Fibroblast of skin of scalp (primary cell): Measurements from ENCODE around the gene SUN1.

Experiments used
- DNase-seq: peaks from one replicate; pipeline ENCODE4 v3.0.0-alpha.2; 2013

The SUN1 gene

DNA sequence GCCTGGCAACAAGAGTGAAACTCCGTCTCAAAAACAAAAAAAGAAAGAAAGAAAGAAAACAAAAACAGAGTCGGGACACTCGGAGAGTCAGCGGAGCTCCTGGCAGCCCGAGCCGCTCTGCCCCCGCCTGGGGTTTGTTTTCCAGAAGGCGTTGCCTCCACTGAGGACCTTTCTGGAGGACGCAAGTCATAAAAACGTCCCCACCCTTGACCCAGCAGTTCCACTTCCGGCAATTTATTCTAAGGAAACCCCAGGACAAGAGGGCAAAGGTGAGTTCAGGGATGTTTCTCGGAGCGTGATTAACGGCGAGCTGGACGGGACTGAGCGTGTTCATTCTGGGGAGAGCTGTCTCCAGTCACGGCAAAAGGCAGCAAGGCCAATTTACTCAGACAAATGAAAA lies 27.0 kb upstream of the SUN1 start:
- DNase-seq = no peak

DNA sequence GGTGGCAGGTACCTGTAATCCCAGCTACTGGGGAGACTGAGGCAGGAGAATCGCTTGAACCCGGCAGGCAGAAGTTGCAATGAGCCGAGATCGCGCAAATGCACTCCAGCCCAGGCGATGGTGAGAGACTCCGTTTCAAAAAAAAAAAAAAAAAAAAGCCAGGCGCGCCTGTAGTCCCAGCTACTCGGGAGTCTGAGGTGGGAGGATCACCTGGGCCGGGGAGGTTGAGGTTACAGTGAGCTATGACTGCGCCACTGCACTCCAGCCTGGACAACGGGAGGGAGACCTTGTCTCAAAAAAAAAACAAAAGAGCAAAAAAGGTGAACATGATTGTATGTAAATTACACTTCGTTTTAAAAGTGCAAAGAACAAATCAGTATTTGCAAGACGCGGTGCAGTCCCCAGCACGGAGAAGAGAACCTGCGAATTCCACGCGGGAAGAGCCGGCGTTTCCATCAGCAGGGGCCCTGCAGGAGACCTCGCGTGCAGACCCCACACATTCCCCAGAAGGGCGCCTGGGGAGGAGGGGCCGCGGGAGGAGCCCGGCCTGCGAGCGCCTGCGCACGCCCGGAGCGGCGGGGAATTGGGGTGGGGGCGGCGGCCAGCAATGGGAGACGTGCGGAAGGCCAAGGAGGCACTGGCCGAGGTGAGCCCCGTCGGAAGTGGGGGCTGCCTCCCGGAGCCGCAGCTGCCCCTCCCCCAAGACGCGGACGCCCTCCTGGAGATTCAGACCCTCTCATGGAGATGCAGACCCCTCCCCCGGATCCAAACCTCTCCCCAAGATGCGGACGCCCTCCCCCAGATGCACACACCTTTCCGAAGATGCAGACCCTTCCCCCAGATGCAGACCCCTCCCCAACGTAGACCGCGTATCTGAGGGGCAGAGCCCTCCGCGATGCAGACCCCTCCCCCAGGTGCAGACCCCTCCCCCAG lies 16.7 kb upstream of the SUN1 start:
- DNase-seq = peak; percentile 25

DNA sequence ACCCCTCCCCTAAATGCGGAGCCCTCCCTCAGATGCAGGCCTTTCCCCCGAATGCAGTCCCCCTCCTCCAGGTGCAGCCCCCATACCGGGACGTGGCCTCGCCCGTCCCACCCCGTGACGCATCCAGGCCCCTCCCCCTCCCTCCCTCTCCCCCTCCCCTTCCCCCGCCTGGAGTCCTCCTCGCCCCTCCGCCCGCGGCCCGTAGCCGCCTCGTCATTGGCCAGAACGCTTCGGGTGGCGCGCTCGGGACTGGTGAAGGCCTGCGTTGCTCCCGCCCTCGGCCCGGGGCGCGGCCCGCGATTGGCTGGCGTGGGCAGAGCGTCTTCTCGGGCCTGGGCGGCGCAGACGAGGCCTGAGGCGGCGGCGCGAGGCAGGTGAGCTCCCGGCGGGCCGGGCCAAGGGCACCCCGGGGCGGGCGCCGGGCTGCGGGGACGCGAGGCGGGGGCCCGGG lies 16.0 kb upstream of the SUN1 start:
- DNase-seq = peak; percentile 98

DNA sequence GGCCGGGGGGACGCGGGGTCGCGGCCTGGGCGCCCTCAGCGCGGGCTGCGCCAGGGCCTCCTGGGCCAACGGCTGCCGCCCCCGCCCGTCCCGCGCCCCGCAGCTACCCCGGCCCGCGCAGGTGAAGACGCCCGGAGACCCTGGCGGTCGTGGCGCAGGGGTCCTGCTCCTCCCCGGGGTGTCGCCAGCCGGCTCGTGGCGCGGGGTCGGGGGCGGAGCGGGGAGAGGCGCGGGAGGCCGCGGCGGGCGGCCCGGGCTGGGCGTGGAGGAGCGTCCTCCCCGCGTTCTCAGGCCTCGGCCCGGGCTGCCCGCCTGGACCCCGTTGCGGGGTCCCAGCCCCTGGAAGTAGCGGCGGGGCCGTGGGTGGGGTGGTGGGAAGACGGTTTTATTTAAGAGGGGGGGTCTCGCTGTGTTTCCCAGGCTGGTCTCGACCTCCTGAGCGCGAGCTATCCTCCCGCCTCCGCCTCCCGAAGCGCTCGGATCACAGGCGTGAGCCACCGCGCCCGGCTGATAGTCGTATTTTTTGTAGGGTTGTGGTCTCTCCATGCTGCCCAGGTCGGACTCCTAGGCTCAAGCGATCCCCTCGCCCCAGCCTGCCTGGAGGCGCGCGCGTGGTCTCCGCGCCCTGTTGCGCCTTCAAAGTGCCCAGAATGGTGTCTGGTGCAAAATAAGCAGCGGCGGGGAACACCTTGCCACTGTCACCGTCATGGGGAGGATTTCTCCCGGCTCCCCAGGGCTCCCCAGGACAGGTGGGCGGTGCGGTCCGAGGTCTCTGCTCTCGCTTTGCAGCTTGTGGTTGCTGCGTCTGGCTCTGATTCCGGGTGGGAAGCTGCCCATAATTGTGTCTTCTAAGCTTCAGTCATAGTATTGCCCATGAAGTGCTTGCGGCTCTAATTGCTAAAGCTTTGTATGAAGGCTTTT lies 15.3 kb upstream of the SUN1 start:
- DNase-seq = no peak

DNA sequence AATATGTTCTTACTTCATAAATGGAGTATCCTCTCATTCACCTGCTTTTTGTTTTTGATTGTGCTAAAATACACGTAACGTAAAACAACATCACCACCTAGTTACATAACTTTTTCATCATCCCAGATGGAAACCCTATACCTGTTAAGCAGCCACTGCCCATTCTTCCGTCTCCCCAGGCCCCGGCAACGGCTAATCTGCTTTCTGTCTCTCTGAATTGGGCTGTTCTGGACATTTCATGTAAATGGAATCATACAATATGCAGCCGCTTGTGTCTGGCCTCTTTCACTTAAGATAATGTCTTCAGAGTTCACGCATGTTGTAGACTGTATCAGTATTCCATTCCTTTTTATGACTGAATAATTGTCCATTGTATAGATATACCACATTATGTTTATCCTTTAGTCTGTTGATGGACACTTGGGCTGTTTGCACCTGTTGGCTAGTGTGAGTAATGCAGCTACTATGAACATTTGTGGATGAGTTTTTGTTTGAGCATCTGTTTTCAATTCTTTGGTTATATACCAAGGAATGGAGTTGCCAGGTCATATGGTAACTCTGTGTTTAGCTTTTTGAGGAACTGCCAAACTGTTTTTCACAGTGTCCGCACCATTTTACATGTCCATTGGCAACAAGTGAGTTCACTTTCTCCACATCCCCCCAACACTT lies 14.1 kb upstream of the SUN1 start:
- DNase-seq = peak; percentile 67

DNA sequence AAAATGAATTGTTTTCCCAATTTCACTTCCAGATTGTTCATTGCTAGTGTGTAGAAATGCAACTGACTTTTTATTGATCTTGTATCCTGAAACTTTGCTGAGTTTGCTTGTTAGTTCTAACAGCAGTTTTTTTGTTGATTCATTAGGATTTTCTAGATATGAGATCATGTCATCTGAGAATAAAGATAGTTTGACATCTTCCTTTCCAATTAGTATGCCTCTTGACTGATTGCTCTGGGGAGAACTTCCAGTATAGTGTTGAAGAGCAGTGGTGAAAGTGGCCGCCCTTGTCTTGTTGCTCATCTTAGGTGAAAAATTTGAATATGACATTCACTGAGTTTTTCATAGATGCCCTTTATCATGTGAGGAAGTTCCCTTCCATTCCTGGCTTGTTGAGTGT lies 11.9 kb upstream of the SUN1 start:
- no peak for DNase-seq

DNA sequence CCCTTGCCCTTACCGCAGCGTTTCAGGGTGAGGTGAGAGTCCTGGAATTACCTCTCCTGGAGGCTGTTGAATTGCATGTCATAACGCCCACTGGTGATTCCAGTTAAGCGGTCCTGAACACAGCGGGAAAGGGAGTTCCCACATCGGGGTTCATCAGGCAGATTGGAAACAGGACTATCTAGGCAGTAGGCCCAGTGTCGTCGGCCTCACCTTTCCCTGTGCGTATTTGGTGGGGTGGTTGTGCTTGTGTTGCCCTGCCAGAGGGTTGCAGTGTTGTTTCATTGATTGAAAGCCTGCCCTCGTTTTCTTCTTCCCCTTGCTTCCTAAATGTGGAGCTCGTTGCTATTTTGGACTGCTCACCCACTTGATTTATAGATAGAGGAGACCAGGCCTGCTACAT lies 10.6 kb upstream of the SUN1 start:
- DNase-seq = no peak

DNA sequence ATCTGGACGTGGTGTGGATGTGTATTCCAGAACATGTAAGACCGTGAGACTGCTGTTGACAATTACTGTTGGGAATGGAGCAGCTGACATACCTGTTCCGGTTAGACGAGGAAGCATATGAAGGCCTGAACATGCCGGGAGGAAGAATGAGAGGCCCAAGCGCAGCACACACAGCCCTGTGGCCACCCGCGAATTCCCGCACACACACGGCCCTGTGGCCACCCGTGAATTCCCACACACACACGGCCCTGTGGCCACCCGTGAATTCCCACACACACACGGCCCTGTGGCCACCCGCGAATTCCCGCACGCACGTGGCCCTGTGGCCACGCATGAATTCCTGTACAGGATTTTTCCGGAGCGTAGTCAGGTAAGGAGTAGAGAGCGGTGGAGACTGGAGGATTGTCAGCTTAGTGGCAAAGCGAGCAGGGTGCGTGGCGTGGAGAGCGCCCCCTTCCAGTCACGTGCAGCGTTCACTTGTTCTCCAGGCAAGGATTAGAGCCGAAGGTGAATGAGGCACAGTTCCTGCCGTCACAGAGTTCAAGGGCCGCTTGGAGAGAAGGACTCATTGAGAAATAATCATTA lies 9.5 kb upstream of the SUN1 start:
- no peak for DNase-seq

DNA sequence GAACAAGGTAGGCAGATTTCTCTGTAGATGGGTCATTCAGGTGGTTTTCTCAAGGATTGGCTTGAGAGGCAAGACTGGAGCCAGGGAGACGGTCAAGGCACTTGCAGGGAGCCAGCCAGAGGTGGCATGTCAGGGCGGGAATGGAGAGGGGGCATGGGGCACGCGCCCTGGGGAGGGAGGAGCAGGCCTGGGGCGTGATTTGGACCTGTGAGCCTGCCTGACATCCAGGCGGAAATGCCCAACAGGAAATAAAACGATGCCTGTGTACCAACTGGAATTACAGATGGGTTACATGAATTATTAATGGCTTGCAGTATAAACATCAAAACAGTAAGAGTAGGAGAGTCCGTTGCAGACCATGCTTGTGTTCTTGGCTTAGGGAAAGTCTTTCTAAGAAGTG lies 8.6 kb upstream of the SUN1 start:
- no peak for DNase-seq

DNA sequence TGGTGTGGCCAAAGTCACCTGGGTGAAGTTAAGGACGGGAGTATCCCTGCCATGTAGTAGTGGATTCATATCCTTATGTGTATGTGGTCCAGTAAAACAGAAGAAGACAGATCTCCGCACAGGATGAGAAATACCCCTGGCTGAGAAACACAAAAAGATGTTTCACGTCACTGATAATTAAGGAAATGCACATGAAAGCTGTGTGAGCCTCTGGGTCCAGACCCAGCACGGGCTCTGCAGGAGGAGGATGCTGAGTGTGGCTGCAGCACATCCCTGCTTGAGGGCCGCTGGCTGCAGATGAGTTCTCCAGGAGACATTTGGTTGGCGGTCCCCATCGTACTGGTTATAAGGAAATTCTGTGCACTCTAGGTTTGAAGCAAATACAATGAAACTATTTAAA lies 8.2 kb upstream of the SUN1 start:
- no peak for DNase-seq

DNA sequence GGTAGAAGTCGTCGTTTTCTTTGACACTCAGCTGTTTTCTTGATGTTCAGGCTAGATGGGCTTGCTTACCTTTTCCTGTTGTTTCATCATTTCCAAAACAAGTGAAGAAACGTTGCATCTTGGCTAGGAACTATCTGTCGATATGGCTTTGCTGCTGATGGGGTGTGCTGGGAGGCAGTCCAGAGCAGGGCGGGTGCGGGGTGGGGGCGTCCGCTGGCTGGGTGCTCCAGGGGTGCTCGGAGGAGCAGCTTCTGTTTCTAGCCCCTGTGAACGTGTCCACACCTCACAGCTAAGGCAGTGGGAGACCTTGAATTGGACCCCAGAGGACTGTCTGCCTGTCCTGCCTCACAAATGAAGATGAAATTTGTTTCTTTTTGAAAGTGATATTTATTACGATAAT lies 7.6 kb upstream of the SUN1 start:
- DNase-seq = no peak

DNA sequence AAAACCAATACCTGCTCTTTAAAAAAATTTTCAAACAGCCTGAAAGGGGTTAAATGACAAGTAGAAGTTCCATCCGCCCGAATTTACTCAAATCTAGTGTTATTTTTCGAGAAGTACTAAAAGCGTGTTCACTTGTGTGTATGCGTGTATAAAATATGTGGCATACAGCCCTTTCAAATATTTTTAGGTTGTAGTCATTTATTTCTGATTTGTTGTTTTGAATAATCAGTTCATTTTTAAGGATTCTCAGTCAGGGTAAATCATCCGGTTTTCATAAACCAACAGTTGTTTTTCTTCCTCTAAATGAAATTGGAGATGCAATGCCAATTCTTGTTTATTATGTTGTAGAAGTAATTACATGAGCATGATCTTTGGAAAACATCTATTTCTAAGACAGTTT lies 6.9 kb upstream of the SUN1 start:
- peak; percentile 55 for DNase-seq

DNA sequence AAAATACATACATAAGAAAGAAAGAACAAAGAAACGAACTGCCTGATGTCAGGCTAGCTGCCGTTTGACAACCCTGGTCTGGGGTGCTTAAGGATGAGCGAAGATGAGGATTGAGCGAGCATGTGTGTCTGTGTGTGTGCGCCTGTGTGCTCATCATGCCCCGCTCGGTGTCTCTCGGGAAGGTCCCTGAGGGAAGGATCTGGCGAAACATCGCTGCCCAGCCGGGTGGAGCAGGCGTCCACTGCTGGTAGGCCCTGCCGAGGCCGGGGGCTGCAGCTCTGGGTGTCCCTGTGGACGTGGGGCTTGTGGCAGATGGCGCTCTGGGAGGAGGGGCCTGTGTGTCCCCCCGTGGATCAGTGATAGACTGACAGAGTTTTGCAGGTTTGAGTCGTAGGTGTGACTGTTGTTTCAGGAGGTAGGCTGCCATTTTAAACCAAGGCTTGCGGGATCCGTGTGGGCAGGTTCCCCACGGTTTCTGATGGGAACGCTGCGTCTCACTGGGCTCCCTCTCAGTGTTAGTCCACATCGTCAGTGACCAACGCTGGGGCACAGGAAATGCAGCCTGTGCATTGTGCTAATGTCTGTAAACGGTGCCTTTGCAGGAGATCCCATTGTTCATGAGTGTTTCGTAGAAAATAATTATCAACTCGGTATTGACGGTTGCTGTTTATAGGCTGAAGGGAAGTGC lies 5.9 kb upstream of the SUN1 start:
- DNase-seq = no peak

DNA sequence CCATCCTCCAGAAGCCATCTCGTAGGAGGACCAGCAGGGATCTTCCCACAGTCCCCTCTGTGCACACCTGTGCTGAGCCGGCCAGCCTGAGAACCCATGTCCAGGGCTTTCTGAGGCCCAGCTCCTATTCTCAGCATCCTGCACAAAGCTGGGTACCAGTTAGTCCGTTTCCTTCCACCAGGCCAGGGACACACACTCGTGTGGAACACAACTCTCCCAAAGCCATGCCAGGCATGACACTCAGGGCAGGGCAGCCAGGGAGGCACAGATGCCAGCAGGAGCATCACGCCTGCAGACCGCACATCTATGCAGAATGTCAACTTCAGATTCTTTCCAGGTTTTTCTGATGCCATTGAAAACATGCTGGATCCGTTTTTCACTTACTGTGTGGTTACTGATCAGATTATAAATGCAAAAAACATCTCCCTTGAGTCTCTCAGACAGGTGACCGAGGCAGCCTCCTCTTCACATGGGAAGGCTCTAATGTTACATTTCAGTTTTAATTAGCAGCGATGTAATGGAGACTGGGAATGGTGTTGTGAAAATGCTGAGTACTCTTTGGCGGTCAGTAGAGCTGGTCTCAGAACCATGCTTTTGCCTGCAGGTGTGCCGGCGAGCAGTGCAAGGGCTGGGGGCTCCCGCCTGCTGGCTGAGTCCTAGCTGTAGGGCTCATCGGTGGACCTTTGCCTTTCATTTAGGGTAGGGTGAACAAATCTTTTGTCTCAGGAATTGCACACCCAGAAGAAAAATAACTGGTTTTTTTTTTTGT lies 3.3 kb upstream of the SUN1 start:
- DNase-seq = no peak

DNA sequence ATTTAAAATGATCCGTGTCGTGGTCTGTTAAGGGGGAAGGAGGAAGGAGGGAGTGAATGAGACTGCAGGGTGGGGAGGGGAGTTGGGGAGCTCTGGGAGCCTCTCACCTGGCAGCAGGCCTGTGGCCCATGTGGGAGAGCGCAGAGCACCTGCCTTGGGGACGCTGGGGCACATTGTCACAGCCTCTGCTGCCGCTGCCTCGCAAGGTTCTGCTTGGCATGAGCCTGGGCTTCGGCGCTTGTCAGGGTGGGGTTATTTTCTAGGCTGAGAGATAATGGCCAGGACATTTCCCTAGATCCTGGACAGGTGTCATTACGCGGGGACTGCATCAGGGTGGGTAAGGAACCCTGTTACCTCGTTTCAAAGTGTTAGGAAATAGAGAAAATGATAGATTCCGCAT lies 2.2 kb upstream of the SUN1 start:
- no peak for DNase-seq

DNA sequence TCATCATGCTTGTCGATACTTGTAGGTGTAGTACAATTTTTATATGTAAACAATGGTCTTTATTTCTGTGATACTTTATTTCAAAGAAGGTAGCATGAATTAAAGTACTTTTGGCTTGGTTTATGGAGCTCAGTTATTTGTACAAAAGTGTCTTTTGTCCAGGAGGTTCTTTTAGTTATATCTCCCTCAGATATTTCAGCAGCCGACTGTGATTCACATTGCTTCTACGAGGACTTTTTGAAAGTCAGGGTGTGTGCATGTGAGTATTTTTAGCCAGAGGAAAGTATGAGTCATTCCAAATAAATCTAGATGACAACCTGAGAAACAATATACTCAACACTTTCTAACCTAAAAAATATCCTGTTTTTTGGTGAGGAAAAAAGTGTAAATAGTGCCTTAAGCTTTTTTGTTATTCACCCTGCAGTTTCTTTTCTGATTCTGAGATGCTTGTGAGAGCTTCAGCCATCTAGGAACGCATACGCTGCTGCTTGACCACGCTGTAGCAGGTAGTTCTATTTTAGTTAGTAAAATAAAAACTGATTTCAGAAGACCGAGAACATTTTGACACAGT lies 595 bp upstream of the SUN1 start:
- DNase-seq = peak; percentile 83

DNA sequence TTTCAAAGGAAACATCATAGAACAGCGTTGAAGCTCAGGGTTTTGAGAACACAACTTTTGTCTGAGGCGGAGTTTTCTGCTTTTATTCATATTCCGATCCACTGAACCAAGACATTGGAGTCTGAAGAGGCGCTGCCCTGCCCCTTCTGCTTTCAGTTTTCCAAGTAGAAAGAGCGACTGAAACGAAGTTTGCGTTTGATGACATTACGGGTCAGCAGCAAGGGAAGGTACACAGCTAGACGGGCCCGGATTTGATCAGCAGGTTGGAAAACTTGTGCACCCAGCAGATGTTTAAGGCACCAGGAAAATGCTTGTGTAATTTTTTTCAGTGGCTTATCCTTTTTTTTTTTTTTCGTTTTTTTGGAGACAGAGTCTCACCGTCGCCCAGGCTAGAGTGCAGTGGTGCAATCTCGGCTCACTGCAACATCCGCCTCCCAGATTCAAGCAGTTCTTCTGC lies 720 bp downstream of the SUN1 start:
- DNase-seq = no peak

DNA sequence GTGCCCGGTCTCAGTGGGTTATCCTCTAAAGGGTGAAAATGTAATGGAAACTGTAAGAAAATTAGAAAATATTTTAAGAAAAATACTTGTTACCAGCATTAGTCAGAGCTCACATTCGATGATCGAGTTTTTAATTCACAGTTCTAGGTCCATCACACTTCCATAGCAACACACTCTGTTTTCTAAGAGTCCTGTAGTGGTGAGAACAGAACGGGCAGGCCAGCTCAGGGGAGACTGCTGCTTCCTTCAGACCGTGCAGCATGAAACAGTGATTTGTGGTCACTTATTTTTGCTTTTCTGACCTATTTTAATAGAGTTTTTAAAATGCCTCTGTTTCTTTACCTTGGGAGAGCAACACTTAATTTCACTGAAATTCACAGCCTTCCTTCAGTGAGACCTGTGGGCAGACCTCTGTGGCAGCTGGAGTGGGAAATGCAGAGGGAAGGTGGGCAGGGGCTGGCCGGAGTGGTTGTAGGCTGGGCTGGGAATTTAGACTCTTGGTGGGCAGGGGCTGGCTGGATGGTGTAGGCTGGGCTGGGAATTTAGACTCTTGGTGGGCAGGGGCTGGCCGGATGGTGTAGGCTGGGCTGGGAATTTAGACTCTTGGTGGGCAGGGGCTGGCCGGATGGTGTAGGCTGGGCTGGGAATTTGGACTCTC lies 1.5 kb downstream of the SUN1 start:
- DNase-seq = no peak

DNA sequence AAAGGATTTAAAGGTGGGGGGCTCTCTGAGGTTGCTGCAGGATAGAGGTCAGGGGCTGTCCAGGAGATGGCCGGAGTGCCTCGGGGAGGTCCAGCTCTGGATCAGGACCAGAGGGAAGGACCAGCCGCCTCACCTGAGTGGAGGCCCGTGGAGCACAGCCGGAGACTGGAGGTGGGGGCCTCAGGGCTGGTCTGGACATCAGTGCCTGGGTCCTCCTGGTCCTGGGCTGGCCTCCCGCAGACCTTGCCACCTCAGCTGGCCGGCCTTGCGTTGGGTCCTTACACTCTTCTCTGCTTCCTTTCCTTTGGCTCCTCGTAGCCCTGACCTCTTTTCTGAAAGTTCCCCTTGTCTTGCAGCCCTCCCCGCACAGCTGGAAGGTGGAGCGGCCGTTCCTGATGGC lies 2.0 kb downstream of the SUN1 start:
- DNase-seq = no peak

DNA sequence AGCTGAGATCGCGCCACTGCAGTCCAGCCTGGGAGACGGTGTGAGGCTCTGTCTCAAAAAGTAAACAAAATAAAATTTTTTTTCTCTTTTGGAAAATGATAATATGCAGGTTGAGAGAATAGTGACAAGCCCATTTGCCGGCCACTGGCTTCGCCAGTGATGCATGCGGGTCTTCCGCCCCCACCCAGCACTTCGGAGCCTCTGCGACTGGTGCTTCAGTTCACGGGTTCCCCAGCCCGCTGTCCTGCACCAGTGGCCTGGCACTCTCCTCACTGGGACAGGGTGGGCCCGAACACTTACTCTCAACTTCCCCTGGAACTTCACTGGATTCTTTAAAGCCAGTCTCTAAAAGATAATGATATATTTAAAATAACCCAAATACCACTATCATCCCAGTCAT lies 2.7 kb downstream of the SUN1 start:
- no peak for DNase-seq
